ENCODE results near the gene RAB8B.
"Not testable (repeated sequence)": the region's sequence is repeated elsewhere in the genome, so short reads cannot be mapped to it uniquely, and the experiment has no call there.

RAB8B gene

GRCh38 chr15:63210151-63211091, 21.0 kb downstream of the RAB8B start:
- no peak for ATAC-seq

- no peak for ATAC-seq
Measured at GRCh38 chr15:63211092-63211490, 21.7 kb downstream of the RAB8B start.

GRCh38 chr15:63211549-63211948, 22.1 kb downstream of the RAB8B start:
- peak; percentile 42 to 48 for ATAC-seq

- peak; percentile 64 to 68 for ATAC-seq
Measured at GRCh38 chr15:63212050-63213004, 22.9 kb downstream of the RAB8B start.

GRCh38 chr15:63218100-63218808, 28.8 kb downstream of the RAB8B start:
- ATAC-seq: no peak

GRCh38 chr15:63219196-63219710, 29.8 kb downstream of the RAB8B start:
- no peak for ATAC-seq

- no peak for ATAC-seq
Measured at GRCh38 chr15:63221346-63221745, 31.9 kb downstream of the RAB8B start.

GRCh38 chr15:63223463-63223862, 34.1 kb downstream of the RAB8B start:
- ATAC-seq: peak; percentile 71 to 86

- no peak for ATAC-seq
Measured at GRCh38 chr15:63225381-63225780, 36.0 kb downstream of the RAB8B start.

- ATAC-seq: no peak
Measured at GRCh38 chr15:63226155-63226883, 36.9 kb downstream of the RAB8B start.

GRCh38 chr15:63226966-63227401, 37.6 kb downstream of the RAB8B start:
- no peak for ATAC-seq

- no peak for ATAC-seq
Measured at GRCh38 chr15:63227689-63228088, 38.3 kb downstream of the RAB8B start.

GRCh38 chr15:63231206-63231605, 41.8 kb downstream of the RAB8B start:
- ATAC-seq: no peak

GRCh38 chr15:63231706-63232105, 42.3 kb downstream of the RAB8B start:
- ATAC-seq: no peak

- peak; percentile 50 to 72 for ATAC-seq
Measured at GRCh38 chr15:63232405-63232804, 43.0 kb downstream of the RAB8B start.

- ATAC-seq: no peak
Measured at GRCh38 chr15:63232943-63233342, 43.5 kb downstream of the RAB8B start.

- ATAC-seq: peak; percentile 51 to 54
Measured at GRCh38 chr15:63233667-63234423, 44.4 kb downstream of the RAB8B start.

- ATAC-seq: no peak
Measured at GRCh38 chr15:63234451-63234870, 45.1 kb downstream of the RAB8B start.

- ATAC-seq: no peak
Measured at GRCh38 chr15:63236272-63236671, 46.9 kb downstream of the RAB8B start.

GRCh38 chr15:63237086-63237485, 47.7 kb downstream of the RAB8B start:
- ATAC-seq: not testable (repeated sequence)

- ATAC-seq: no peak
Measured at GRCh38 chr15:63238171-63238570, 48.8 kb downstream of the RAB8B start.
